Epithelial cell of esophagus (primary cell): ENCODE results near the gene NSMF.

ENCODE experiments used
- DNase-seq: peaks from one replicate; pipeline ENCODE4 v3.0.0; 2010; ENCODE audit warnings: low read depth
- H3K4me3 ChIP-seq: 2 replicates; pipeline ENCODE4 v1.5.1; 2011; ENCODE audit warnings: mild to moderate bottlenecking, low read length, control low read depth
- CTCF ChIP-seq: IDR thresholded peaks from 2 replicates; pipeline ENCODE4 v1.5.1; 2011; ENCODE audit warnings: low read depth, mild to moderate bottlenecking, low read length, control low read depth, inconsistent platforms; ENCODE audit not compliant: insufficient read depth; ENCODE audit errors: missing control alignments

Gene NSMF

GRCh38 chr9:137423514-137424291, 35.4 kb downstream of the NSMF start:
- peak overlapping the region; percentile 51 for H3K4me3 ChIP-seq
- DNase-seq: peak; percentile 45
- no peak for TF ChIP-seq CTCF

GRCh38 chr9:137422604-137423513, 36.3 kb downstream of the NSMF start, which contains the start of the genes EXD3 and NOXA1:
Gene EXD3 (minus strand): TSS chr9:137423162. CDS start chr9:137395357, 27,805 bp downstream.
Gene NOXA1 (plus strand): TSS chr9:137423393. CDS start chr9:137423530, 137 bp downstream.
- H3K4me3 ChIP-seq: peak within 1 kb of the TSS; percentile 72
- TF ChIP-seq CTCF: peak; percentile 30
- peak; percentile 94 for DNase-seq

- TF ChIP-seq CTCF: no peak
- H3K4me3 ChIP-seq: peak overlapping the region; percentile 72
- no peak for DNase-seq
These were observed 37.1 kb downstream of the NSMF start for GRCh38 chr9:137421838-137422603.

- TF ChIP-seq CTCF: no peak
- no peak overlapping the region for H3K4me3 ChIP-seq
- no peak for DNase-seq
These were observed 41.7 kb downstream of the NSMF start for GRCh38 chr9:137417161-137418021.

GRCh38 chr9:137416563-137417151, 42.5 kb downstream of the NSMF start:
- TF ChIP-seq CTCF: no peak
- no peak overlapping the region for H3K4me3 ChIP-seq
- no peak for DNase-seq
